Posterior cingulate gyrus (tissue), 11 donors: ENCODE data around the gene XYLT1.

ENCODE experiments used
- DNase-seq, 10 donors: peaks; one replicate each; pipeline versions ENCODE4 v3.0.0 to v3.0.0-alpha.2; 2020 to 2021; ENCODE audit warnings: mixed read lengths in 3 of 10
- intact Hi-C: fragments of 100-400 bp; cut with DNase I; formaldehyde crosslinking; loops from one replicate; pipeline ENCODE4 v1.15.1; 2023

The XYLT1 gene

DNA sequence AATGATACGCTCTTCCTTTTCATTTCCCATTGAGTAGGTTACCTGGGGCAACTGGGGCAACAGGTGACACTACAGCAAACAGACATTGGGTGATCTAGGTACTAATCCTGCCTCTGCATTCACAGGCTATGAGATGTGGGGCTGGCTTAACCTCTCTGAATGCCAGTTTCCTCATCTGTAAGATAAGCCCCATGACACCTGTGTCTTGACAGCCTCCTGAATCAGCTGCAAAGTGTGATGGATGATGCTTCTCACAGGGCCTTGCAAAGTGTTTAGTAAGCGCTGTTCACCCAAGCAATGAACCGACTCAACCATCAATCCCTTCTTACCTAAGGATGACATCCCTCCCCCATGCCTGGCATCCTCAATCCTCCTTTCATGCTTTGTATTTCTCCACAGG is 322.8 kb downstream of the XYLT1 start:
- intact Hi-C loops: no loop called here
- no peak for DNase-seq

GRCh38 chr16:17145029-17145428 is 325.7 kb downstream of the XYLT1 start:
- no peak for DNase-seq
- intact Hi-C loops: no loop called here

GRCh38 chr16:17144431-17144830 is 326.3 kb downstream of the XYLT1 start:
- DNase-seq: no peak
- intact Hi-C loops: no loop called here

DNA sequence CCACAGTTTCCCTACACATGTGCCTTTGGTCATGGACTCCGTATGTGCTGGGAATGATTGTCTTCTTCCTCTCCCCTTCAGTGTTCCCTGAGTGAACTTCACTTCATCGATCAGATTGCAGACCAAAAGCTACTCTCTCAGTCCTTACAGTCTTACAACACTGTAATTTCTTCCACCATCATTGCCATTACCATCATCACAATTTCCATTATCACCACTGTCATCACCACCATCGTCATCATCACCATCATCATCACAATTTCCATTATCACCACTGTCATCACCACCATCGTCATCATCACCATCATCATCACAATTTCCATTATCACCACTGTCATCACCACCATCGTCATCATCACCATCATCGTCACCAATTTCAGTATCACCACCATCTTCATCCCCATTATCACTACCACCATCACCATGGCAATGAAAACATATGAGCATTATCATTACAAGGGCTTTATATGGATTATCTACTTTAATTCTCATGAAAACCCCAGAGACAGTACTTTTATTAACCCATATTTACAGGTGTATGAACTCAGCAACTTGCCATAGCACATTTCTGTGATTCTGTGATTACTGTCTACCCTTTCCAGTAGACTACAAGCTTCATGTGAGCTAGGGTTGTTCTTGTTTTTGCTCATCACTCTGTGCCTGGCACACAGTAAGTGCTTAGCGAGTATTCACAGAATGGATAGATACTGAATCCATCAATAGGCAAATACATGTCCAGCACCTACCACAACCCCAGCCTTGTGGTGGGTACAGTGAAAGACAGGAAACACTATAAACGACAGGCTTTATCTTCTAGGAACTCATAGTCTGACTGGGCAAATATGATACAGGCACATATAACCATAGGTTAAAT is 327.0 kb downstream of the XYLT1 start:
- intact Hi-C loops: no loop called here
- no peak for DNase-seq

GRCh38 chr16:17138801-17139200 is 332.0 kb downstream of the XYLT1 start:
- intact Hi-C loops: no loop called here
- no peak for DNase-seq

DNA sequence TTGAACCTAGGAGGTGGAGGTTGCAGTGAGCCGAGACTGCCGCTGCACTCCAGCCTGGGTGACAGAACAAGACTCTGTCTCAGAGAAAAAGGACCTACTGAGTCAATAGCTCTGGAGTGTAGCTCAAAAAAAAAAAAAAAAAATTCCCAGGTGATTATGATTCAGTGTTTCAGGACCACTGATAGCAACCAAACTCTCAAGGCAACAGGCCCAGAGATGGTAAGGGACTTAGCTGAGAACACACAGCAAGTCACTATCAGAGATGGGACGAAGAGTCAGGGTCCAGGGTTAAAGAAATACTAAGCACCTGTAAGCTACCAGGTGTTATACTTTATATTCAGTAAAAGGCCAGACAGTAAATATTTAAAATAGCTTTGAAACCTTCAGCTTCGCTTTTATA is 335.3 kb downstream of the XYLT1 start:
- intact Hi-C loops: no loop called here
- no peak for DNase-seq

GRCh38 chr16:17134586-17134985 is 336.2 kb downstream of the XYLT1 start:
- no peak for DNase-seq
- intact Hi-C loops: no loop called here

DNA sequence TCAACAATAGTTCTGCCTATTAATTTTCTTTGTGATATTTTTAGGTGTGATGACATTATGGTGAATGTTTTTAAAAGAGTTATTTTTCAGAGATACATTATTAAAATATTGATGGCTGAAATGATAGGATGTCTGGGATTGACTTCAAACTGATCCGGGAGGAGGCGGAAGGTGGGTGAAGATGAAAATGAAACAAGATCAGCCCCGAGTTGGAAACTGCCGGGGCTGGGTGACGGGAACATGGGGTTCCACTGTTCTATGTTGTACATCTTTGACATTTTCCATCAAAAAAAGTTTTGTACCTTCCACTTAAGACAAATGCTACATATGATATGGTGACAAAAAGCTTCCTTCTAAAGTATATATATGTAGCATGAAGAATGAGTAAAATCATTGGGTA is 336.9 kb downstream of the XYLT1 start:
- intact Hi-C loops: no loop called here
- no peak for DNase-seq

- DNase-seq: no peak
- intact Hi-C loops: no loop called here
These were observed 339.4 kb downstream of the XYLT1 start for GRCh38 chr16:17131351-17131750.

GRCh38 chr16:17130733-17131132 is 340.0 kb downstream of the XYLT1 start:
- intact Hi-C loops: no loop called here
- no peak for DNase-seq

GRCh38 chr16:17129971-17130370 is 340.8 kb downstream of the XYLT1 start:
- DNase-seq: peak in 2 of 10 donors; percentile 33 to 84
- intact Hi-C loops: no loop called here

DNA sequence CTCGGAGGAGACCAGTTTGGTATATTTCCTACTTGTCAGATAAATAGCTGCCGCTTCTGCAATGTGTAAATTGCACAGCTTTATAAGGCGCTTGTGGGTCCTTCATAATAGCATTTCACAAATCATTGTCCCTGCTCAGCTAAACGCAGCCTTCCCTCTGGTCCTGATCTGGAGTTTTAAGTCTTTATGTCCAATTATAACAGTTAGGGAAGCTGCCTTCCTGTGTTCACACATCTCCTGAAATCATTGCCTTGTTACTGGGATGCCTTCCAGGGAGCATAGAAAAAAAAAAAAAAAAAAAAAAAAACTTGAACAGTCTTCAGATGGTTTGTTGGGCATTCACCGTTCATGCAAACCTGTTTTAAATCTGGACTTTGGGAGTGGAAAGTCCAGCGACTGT is 342.0 kb downstream of the XYLT1 start:
- DNase-seq: no peak
- intact Hi-C loops: no loop called here

GRCh38 chr16:17126156-17126555 is 344.6 kb downstream of the XYLT1 start:
- intact Hi-C loops: no loop called here
- DNase-seq: no peak

GRCh38 chr16:17125671-17126070 is 345.1 kb downstream of the XYLT1 start:
- intact Hi-C loops: no loop called here
- no peak for DNase-seq

DNA sequence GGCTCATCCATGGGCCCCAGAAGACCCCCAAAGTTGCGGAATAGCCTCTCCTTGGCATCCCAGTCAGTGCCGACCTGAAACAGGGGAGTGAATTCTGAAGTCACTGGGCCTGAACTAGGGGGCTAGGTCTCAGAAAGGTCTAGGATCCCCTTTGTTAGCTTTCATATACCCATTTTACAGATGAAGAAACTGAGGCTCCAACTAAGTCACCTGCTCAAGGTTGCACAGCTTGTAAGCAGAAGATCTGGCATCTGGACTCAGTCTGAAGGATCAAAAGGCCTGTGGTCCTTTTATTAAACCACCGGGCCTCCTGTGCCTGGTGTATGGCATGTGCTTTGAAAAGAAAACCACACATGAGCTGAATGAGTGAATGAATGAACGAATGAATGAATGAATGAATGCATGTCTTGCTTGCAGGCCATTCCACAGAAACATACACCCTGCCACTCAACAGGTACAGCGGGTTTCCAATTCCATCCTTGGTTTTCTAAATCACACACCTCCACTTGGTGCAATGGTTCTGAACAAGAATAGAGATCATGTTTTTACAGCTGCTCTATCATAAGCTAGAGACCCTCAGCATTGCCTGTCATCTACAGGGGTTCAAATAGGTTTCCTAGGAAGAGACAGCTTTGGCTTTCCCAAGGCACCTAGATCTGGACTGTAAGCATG is 352.7 kb downstream of the XYLT1 start:
- peak in 1 of 10 donors; percentile 50 for DNase-seq
- intact Hi-C loops: no loop called here

- intact Hi-C loops: no loop called here
- no peak for DNase-seq
These were observed 354.0 kb downstream of the XYLT1 start for GRCh38 chr16:17116595-17117322.

DNA sequence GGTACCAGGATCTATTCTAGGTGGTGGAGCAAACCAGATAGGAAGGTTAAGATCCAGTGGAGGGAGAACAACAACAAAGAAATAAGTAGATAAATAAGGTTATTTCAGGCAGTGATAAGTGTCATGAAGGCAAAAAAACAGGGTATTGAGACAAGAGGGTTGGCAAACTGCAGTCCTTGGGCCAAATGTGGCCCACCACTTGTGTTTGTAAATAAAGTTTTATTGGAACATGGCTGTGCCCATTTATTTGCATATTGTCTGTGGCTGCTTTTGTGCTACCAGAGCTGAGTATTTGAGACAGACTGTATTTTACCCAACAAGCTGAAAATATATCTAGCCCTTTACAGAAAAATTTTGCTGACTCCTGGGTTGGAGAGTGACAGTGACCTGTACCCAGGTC is 361.3 kb downstream of the XYLT1 start:
- intact Hi-C loops: no loop called here
- DNase-seq: no peak

GRCh38 chr16:17108596-17108995 is 362.2 kb downstream of the XYLT1 start:
- intact Hi-C loops: no loop called here
- DNase-seq: peak in 1 of 10 donors; percentile 72

GRCh38 chr16:17107450-17107849 is 363.3 kb downstream of the XYLT1 start:
- intact Hi-C loops: no loop called here
- DNase-seq: no peak

DNA sequence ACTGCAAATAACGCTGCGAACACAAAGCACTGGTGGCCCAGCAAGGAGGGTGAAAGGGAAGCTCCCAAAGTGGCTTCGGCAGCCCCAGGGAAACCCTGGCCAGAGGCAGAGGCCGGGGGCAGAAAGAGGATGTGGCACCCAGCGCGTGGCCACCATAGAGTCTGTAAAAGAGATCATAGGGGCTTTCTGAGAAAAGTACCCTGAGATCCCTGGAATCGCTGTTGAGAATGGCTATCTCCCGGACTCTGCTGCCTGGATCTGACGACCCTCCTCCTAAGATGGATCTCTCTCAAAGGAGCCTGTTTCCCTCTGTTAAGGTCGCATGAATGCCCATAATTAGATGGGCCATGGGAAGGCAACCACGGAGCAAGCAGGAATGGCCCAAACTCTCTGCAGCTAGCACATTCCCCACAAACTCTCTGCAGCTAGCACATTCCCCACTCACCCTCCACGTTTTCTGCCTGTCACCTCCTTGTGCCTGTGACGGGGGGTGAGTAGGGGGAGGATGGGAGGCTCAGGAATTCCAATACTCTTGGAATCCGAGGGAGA is 364.4 kb downstream of the XYLT1 start:
- DNase-seq: no peak
- intact Hi-C loops: no loop called here

GRCh38 chr16:17105239-17105797 is 365.4 kb downstream of the XYLT1 start:
- DNase-seq: peak in 2 of 10 donors; percentile 14 to 79
- intact Hi-C loops: no loop called here
